ENCODE results near the gene SCAPER.

The SCAPER gene

GRCh38 chr15:76866008-76866407 lies 39.1 kb downstream of the SCAPER start:
- H3K27ac ChIP-seq = no peak overlapping the region

DNA sequence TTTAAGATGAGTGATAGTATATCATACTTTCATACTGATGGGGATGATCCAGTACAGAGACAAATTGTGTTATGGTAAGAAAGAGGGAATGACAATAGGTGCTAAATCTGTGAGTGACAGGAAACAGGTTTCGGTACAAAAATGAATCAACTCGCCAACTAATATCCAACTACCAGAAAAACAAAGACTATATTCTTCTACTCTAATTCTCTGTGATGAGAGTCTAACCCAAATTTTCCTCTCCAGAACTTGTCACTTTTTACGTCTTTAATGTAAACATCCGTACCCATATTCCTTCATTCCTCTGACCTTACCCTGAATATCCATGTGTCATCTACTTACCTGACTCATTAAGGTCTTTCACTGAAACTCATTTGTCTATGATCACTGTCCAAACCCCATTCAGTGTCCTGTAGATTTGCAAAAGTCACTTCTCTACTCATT lies 39.6 kb downstream of the SCAPER start:
- DNase-seq = no peak
- Histone ChIP-seq H3K27ac (no peak overlapping the region), H3K36me3 (no peaks in the 10 kb centered on the region), H3K4me3 (ENCODE audit: low read depth, low read length) (no peak overlapping the region), H3K9me3 (ENCODE audit: severe bottlenecking) (no peaks in the 10 kb centered on the region), H3K27me3 (ENCODE audit: insufficient read depth, low read depth, severe bottlenecking) (no peaks in the 10 kb centered on the region)
- TF ChIP-seq CTCF (IDR thresholded peaks at IDR 0.05; ENCODE audit: low read depth, low read length) = no peak

More at GRCh38 chr15:76866008-76866407, 39.1 kb downstream of the SCAPER start:
- no peak for DNase-seq
- TF ChIP-seq CTCF (IDR thresholded peaks at IDR 0.05; ENCODE audit: low read depth, low read length) = no peak
- Histone ChIP-seq H3K27me3 (ENCODE audit: insufficient read depth, low read depth, severe bottlenecking) (no peaks in the 10 kb centered on the region), H3K4me3 (ENCODE audit: low read depth, low read length) (no peak overlapping the region), H3K9me3 (ENCODE audit: severe bottlenecking) (no peaks in the 10 kb centered on the region), H3K36me3 (no peaks in the 10 kb centered on the region)

- DNase-seq = no peak
- TF ChIP-seq CTCF (IDR thresholded peaks at IDR 0.05; ENCODE audit: low read depth, low read length) = no peak
- H3K27me3 ChIP-seq (ENCODE audit: insufficient read depth, low read depth, severe bottlenecking) = no peaks in the 10 kb centered on the region
- H3K9me3 ChIP-seq (ENCODE audit: severe bottlenecking) = no peaks in the 10 kb centered on the region
- H3K36me3 ChIP-seq = no peaks in the 10 kb centered on the region
- no peak overlapping the region for H3K27ac ChIP-seq
- no peak overlapping the region for H3K4me3 ChIP-seq (ENCODE audit: low read depth, low read length)
These were observed 40.6 kb downstream of the SCAPER start for GRCh38 chr15:76864586-76864985.

- H3K9me3 ChIP-seq (ENCODE audit: severe bottlenecking) = no peaks in the 10 kb centered on the region
- no peak overlapping the region for H3K27ac ChIP-seq
- H3K4me3 ChIP-seq (ENCODE audit: low read depth, low read length) = no peak overlapping the region
- no peaks in the 10 kb centered on the region for H3K36me3 ChIP-seq
- no peaks in the 10 kb centered on the region for H3K27me3 ChIP-seq (ENCODE audit: insufficient read depth, low read depth, severe bottlenecking)
- no peak for TF ChIP-seq CTCF (IDR thresholded peaks at IDR 0.05; ENCODE audit: low read depth, low read length)
- DNase-seq = no peak
These were observed 41.4 kb downstream of the SCAPER start for GRCh38 chr15:76863693-76864092.

DNA sequence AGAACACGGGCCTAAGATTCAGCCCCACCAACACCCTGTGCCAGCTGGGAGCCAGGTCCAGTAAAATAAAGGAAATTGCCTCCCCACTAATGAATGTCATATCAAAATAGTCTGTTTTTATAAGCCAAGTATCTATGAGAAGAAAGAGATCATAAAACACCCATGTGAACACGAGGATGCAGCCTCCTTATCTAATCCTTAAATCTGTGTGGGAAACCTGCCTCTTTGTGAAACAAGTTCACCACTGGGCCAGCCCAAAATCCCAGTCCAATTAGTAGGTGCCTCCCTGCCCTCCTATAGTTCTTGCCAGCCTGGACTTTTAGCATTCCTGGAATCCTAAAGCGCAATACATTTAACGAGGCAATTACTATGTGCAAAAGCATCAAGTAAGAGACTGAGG lies 42.0 kb downstream of the SCAPER start:
- Histone ChIP-seq H3K27ac (no peak overlapping the region; the same call in 1 of the 2 replicates), H3K27me3 (ENCODE audit: insufficient read depth, low read depth, severe bottlenecking) (no peaks in the 10 kb centered on the region), H3K36me3 (no peaks in the 10 kb centered on the region), H3K4me3 (ENCODE audit: low read depth, low read length) (no peak overlapping the region), H3K9me3 (ENCODE audit: severe bottlenecking) (no peaks in the 10 kb centered on the region)
- DNase-seq = no peak
- no peak for TF ChIP-seq CTCF (IDR thresholded peaks at IDR 0.05; ENCODE audit: low read depth, low read length)

DNA sequence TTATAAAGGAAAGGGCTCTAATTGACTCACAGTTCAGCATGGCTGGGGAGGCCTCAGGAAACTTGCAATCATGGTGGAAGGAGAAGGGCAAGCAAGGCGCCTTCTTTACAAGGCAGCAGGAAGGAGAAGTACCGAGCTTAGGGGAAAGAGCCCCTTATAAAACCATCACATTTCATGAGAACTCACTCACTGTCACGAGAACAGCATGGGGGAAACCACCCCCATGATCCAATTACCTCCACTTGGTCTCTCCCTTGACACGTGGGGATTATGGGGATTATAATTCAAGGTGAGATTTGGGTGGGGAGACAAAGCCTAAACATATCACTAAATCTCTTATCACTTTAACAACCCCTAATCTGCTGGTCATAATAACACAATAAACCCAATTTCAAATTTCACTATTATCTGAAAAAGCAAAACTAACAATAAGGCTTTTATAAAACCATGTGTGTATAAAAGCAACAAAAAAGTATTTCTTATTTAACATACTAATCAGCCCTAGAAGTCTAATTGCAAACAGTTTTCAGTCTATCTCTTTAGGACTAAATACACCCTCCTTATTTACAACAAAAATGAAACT lies 43.2 kb downstream of the SCAPER start:
- Histone ChIP-seq H3K27ac (peak overlapping the region; percentile 51; the same call in 1 of the 2 replicates), H3K9me3 (ENCODE audit: severe bottlenecking) (no peaks in the 10 kb centered on the region), H3K36me3 (no peaks in the 10 kb centered on the region), H3K27me3 (ENCODE audit: insufficient read depth, low read depth, severe bottlenecking) (no peaks in the 10 kb centered on the region), H3K4me3 (ENCODE audit: low read depth, low read length) (no peak overlapping the region)
- no peak for TF ChIP-seq CTCF (IDR thresholded peaks at IDR 0.05; ENCODE audit: low read depth, low read length)
- peak; percentile 60 for DNase-seq
